ENCODE measurements around the gene NR2C1.
"Not testable (repeated sequence)": the region's sequence is repeated elsewhere in the genome, so short reads cannot be mapped to it uniquely, and the experiment has no call there.

The NR2C1 gene

GRCh38 chr12:95102916-95103671, 29.7 kb upstream of the NR2C1 start:
- Histone ChIP-seq H3K27me3 (ENCODE audit: insufficient read depth, low read depth, severe bottlenecking) (no peaks in the 10 kb centered on the region), H3K4me3 (ENCODE audit: low read depth, low read length) (no peak overlapping the region), H3K36me3 (peaks cover 37% of the 10 kb centered on the region), H3K9me3 (ENCODE audit: severe bottlenecking) (no peaks in the 10 kb centered on the region), H3K27ac (no peak overlapping the region)
- DNase-seq: no peak
- TF ChIP-seq, protein P1, sequence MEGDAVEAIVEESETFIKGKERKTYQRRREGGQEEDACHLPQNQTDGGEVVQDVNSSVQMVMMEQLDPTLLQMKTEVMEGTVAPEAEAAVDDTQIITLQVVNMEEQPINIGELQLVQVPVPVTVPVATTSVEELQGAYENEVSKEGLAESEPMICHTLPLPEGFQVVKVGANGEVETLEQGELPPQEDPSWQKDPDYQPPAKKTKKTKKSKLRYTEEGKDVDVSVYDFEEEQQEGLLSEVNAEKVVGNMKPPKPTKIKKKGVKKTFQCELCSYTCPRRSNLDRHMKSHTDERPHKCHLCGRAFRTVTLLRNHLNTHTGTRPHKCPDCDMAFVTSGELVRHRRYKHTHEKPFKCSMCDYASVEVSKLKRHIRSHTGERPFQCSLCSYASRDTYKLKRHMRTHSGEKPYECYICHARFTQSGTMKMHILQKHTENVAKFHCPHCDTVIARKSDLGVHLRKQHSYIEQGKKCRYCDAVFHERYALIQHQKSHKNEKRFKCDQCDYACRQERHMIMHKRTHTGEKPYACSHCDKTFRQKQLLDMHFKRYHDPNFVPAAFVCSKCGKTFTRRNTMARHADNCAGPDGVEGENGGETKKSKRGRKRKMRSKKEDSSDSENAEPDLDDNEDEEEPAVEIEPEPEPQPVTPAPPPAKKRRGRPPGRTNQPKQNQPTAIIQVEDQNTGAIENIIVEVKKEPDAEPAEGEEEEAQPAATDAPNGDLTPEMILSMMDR (IDR thresholded peaks at IDR 0.05; ENCODE audit: low read depth, low read length): no peak

GRCh38 chr12:95101957-95102356, 28.5 kb upstream of the NR2C1 start:
- not testable (repeated sequence) for DNase-seq; H3K27ac ChIP-seq; H3K27me3 ChIP-seq (ENCODE audit: insufficient read depth, low read depth, severe bottlenecking); H3K9me3 ChIP-seq (ENCODE audit: severe bottlenecking); H3K4me3 ChIP-seq (ENCODE audit: low read depth, low read length)
- H3K36me3 ChIP-seq: peaks cover 32% of the 10 kb centered on the region

GRCh38 chr12:95100264-95101190, 27.1 kb upstream of the NR2C1 start:
- TF ChIP-seq, protein P1 (IDR thresholded peaks at IDR 0.05; ENCODE audit: low read depth, low read length): no peak
- Histone ChIP-seq H3K9me3 (ENCODE audit: severe bottlenecking) (no peaks in the 10 kb centered on the region), H3K27me3 (ENCODE audit: insufficient read depth, low read depth, severe bottlenecking) (no peaks in the 10 kb centered on the region), H3K4me3 (ENCODE audit: low read depth, low read length) (no peak overlapping the region), H3K36me3 (peaks cover 32% of the 10 kb centered on the region), H3K27ac (no peak overlapping the region)
- no peak for DNase-seq

DNA sequence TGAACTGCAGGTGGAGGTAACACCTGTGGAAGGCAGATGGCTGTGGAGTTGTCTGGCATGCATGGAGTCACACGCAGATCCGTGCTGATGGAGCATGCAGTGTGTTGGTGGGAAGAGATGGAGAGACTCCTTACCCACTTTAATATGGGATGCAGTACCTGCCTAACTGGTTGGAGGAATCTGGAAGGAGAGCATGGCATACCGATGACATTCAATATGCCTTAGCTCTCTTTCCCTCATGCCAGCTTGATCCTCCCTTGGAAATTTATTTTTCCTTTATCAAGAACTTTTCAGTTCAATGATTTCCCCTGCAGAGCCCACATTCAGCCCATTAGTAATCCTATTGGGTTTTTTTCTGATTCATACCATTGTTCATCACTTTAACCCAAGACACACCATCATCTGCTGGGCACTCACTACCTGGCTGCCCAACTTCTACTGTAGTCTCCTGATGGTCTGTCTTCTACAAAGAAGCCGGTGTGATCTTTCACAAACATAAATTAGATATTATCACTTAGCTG, 25.9 kb upstream of the NR2C1 start:
- Histone ChIP-seq H3K36me3 (peaks cover 29% of the 10 kb centered on the region), H3K9me3 (ENCODE audit: severe bottlenecking) (no peaks in the 10 kb centered on the region), H3K27me3 (ENCODE audit: insufficient read depth, low read depth, severe bottlenecking) (no peaks in the 10 kb centered on the region), H3K4me3 (ENCODE audit: low read depth, low read length) (no peak overlapping the region), H3K27ac (no peak overlapping the region)
- no peak for DNase-seq
- TF ChIP-seq, protein P1 (IDR thresholded peaks at IDR 0.05; ENCODE audit: low read depth, low read length): no peak

DNA sequence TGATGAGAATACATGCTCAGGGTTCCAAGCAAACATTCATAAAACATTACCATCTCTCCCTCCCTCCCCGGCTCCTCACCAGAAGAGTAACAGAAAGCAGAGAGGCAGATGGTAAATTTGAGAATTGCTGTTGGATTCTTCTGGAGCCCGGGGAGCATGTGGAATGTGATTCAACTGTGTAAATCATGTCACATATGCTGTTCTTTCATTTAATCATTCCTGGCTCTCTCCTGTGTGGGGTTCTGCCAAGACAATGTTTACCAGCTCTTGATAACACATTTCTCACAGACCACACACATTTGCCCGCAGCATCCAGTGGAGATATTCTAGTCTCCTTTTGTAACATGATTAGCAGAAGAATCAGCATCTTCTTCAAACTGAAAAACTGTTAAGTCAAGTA, 23.4 kb upstream of the NR2C1 start:
- no peak overlapping the region for H3K4me3 ChIP-seq (ENCODE audit: low read depth, low read length)
- H3K36me3 ChIP-seq: peaks cover 23% of the 10 kb centered on the region
- TF ChIP-seq, protein P1 (IDR thresholded peaks at IDR 0.05; ENCODE audit: low read depth, low read length): no peak
- H3K27ac ChIP-seq: no peak overlapping the region
- H3K27me3 ChIP-seq (ENCODE audit: insufficient read depth, low read depth, severe bottlenecking): no peaks in the 10 kb centered on the region
- no peaks in the 10 kb centered on the region for H3K9me3 ChIP-seq (ENCODE audit: severe bottlenecking)
- DNase-seq: no peak

- Histone ChIP-seq H3K4me3 (ENCODE audit: low read depth, low read length) (no peak overlapping the region), H3K27me3 (ENCODE audit: insufficient read depth, low read depth, severe bottlenecking) (no peaks in the 10 kb centered on the region), H3K36me3 (peaks cover 28% of the 10 kb centered on the region), H3K9me3 (ENCODE audit: severe bottlenecking) (no peaks in the 10 kb centered on the region), H3K27ac (no peak overlapping the region)
- DNase-seq: no peak
- TF ChIP-seq, protein P1 (IDR thresholded peaks at IDR 0.05; ENCODE audit: low read depth, low read length): no peak
Measured at GRCh38 chr12:95096378-95096777, 23.0 kb upstream of the NR2C1 start.

- not testable (repeated sequence) for DNase-seq; H3K9me3 ChIP-seq (ENCODE audit: severe bottlenecking); H3K27ac ChIP-seq; H3K27me3 ChIP-seq (ENCODE audit: insufficient read depth, low read depth, severe bottlenecking); H3K4me3 ChIP-seq (ENCODE audit: low read depth, low read length)
- peaks cover 33% of the 10 kb centered on the region for H3K36me3 ChIP-seq
Measured at GRCh38 chr12:95095866-95096265, 22.4 kb upstream of the NR2C1 start.

Data from WERI-Rb-1 (cell line).